Measurements from ENCODE around the gene KCNMA1. TPM values are rescaled to one million over a fixed set of nuclear protein-coding genes. Genes with fewer than 3 reads are reported as not detected.

The KCNMA1 gene
- total RNA-seq, 2 experiments from 2014 or later = 0.55 to 1.5 TPM

GRCh38 chr10:77509391-77509790 is 128.2 kb downstream of the KCNMA1 start:
- Mint-ChIP-seq H3K4me3 (no peak overlapping the region), H3K27ac (no peak overlapping the region), H3K9me3 (ENCODE audit: low read depth) (no peaks in the 10 kb centered on the region), H3K36me3 (no peaks in the 10 kb centered on the region), H3K4me1 (no peaks in the 10 kb centered on the region), H3K27me3 (peaks cover 14% of the 10 kb centered on the region)
- DNase-seq (no peak), ATAC-seq (no peak)
- CTCF ChIA-PET = no interaction called here

GRCh38 chr10:77507291-77507880 is 130.2 kb downstream of the KCNMA1 start:
- Mint-ChIP-seq H3K27ac (no peak overlapping the region), H3K36me3 (no peaks in the 10 kb centered on the region), H3K27me3 (peaks cover 17% of the 10 kb centered on the region), H3K4me1 (no peaks in the 10 kb centered on the region), H3K9me3 (ENCODE audit: low read depth) (no peaks in the 10 kb centered on the region), H3K4me3 (no peak overlapping the region)
- no peak for ATAC-seq
- CTCF ChIA-PET = interaction anchor here (0.7 kb wide), 1 partner anchor 215 kb away, joined by 3 read pairs; no protein-coding TSS in a partner anchor
- no peak for DNase-seq

GRCh38 chr10:77506517-77507200 is 130.9 kb downstream of the KCNMA1 start:
- CTCF ChIA-PET = no interaction called here
- H3K27me3 Mint-ChIP-seq = peaks cover 18% of the 10 kb centered on the region
- H3K9me3 Mint-ChIP-seq (ENCODE audit: low read depth) = no peaks in the 10 kb centered on the region
- H3K4me3 Mint-ChIP-seq = no peak overlapping the region
- ATAC-seq = no peak
- no peak overlapping the region for H3K27ac Mint-ChIP-seq
- H3K36me3 Mint-ChIP-seq = no peaks in the 10 kb centered on the region
- H3K4me1 Mint-ChIP-seq = no peaks in the 10 kb centered on the region
- DNase-seq = no peak

- peaks cover 3% of the 10 kb centered on the region for H3K4me1 Mint-ChIP-seq
- ATAC-seq (no peak), DNase-seq (no peak)
- CTCF ChIA-PET = no interaction called here
- H3K9me3 Mint-ChIP-seq (ENCODE audit: low read depth) = no peaks in the 10 kb centered on the region
- H3K27me3 Mint-ChIP-seq = peaks cover 18% of the 10 kb centered on the region
- no peak overlapping the region for H3K27ac Mint-ChIP-seq
- no peak overlapping the region for H3K4me3 Mint-ChIP-seq
- no peaks in the 10 kb centered on the region for H3K36me3 Mint-ChIP-seq
Observed at GRCh38 chr10:77505431-77506334, 131.9 kb downstream of the KCNMA1 start.

GRCh38 chr10:77504873-77505257 is 132.7 kb downstream of the KCNMA1 start:
- CTCF ChIA-PET = no interaction called here

DNA sequence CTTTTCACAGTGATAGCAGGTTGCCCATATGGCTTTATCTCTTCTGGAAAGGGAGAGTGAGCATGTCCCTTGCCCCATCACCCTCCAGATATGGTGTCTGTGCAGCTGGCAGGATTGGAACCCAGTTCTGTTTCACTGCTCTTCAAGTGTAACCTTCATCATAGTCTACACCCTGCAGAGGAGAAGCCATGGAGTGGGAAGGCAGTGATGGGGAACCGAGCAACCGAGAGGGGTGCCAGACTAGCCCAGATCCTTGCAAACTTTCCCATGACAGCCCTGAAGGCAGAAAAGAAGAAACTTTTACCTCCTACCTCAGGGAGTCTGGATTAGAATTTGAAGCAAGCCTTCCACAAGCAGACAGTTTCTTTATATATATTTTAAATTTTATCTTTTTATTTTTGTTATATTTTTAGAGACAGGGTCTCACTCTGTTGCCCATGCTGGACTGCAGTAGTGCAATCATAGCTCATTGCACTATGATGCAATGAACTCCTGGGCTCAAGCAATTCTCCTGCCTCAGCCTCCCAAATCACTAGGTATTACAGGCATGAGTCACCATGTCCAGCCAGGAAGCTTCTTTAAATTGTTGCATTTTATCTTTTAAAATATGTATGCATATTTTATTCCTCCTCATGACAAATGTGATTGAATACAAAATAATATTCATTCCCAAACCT is 133.3 kb downstream of the KCNMA1 start:
- Mint-ChIP-seq H3K4me1 (peaks cover 7% of the 10 kb centered on the region), H3K36me3 (no peaks in the 10 kb centered on the region), H3K4me3 (no peak overlapping the region), H3K27me3 (peaks cover 15% of the 10 kb centered on the region), H3K27ac (no peak overlapping the region), H3K9me3 (ENCODE audit: low read depth) (no peaks in the 10 kb centered on the region)
- no peak for DNase-seq
- ATAC-seq = no peak
- CTCF ChIA-PET = no interaction called here

More at GRCh38 chr10:77504873-77505257, 132.7 kb downstream of the KCNMA1 start:
- Mint-ChIP-seq H3K9me3 (ENCODE audit: low read depth) (no peaks in the 10 kb centered on the region), H3K4me1 (peaks cover 7% of the 10 kb centered on the region), H3K27ac (no peak overlapping the region), H3K4me3 (no peak overlapping the region), H3K36me3 (no peaks in the 10 kb centered on the region), H3K27me3 (peaks cover 15% of the 10 kb centered on the region)
- no peak for ATAC-seq
- DNase-seq = no peak

DNA sequence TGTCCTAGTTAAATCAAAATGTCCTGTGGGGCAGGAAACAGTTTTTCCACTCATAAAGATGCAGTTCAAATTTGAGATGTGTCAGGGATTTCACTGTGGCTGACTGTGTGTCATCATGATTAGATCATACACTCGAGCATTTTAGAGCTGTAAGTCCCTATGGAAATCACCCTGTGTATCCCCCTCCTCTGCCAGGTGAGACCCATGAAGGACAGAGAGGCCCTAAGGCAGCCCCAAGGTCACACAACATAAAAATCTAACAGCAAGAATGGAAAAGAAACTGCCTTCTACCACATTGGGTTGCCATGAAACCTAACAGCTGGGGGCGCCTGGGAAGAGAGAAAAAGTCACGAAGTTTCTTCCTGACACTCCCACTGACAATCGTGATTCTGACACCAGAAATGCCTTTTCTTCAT is 135.8 kb downstream of the KCNMA1 start:
- no peaks in the 10 kb centered on the region for H3K9me3 Mint-ChIP-seq (ENCODE audit: low read depth)

GRCh38 chr10:77501152-77501845 is 136.3 kb downstream of the KCNMA1 start:
- no peak overlapping the region for H3K27ac Mint-ChIP-seq
- no peak overlapping the region for H3K4me3 Mint-ChIP-seq
- DNase-seq (no peak), ATAC-seq (no peak)
- H3K4me1 Mint-ChIP-seq = peaks cover 7% of the 10 kb centered on the region
- no peaks in the 10 kb centered on the region for H3K36me3 Mint-ChIP-seq
- no peaks in the 10 kb centered on the region for H3K9me3 Mint-ChIP-seq (ENCODE audit: low read depth)
- CTCF ChIA-PET = no interaction called here
- H3K27me3 Mint-ChIP-seq = peaks cover 10% of the 10 kb centered on the region

More for the DNA sequence above, 135.8 kb downstream of the KCNMA1 start:
- ATAC-seq (no peak), DNase-seq (no peak)
- Mint-ChIP-seq H3K27me3 (peaks cover 14% of the 10 kb centered on the region), H3K4me3 (no peak overlapping the region), H3K36me3 (no peaks in the 10 kb centered on the region), H3K27ac (no peak overlapping the region), H3K4me1 (peaks cover 7% of the 10 kb centered on the region)
- CTCF ChIA-PET = no interaction called here

DNA sequence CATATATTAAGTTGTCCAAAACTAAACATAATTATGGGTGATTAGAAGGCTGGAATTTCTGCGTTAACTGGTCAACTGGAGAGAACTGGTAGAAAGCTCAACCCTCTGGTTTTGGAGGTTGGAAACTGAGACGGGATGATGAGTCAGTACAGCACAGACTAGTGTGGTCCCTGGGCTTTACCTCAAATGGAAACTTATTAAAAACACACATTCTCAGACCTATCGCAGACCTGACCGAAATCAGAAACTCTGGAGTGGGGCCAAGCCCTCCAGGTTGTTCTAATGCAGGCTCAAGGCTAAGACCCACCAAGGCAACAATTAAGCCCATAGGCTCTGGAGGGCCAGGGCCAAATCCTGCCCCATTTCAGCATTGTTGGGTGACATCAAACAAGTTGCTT is 136.9 kb downstream of the KCNMA1 start:
- Mint-ChIP-seq H3K4me3 (no peak overlapping the region), H3K27ac (no peak overlapping the region), H3K9me3 (ENCODE audit: low read depth) (no peaks in the 10 kb centered on the region), H3K27me3 (peaks cover 8% of the 10 kb centered on the region), H3K4me1 (peaks cover 7% of the 10 kb centered on the region), H3K36me3 (no peaks in the 10 kb centered on the region)
- CTCF ChIA-PET = no interaction called here
- DNase-seq = no peak
- peak; percentile 64 for ATAC-seq

DNA sequence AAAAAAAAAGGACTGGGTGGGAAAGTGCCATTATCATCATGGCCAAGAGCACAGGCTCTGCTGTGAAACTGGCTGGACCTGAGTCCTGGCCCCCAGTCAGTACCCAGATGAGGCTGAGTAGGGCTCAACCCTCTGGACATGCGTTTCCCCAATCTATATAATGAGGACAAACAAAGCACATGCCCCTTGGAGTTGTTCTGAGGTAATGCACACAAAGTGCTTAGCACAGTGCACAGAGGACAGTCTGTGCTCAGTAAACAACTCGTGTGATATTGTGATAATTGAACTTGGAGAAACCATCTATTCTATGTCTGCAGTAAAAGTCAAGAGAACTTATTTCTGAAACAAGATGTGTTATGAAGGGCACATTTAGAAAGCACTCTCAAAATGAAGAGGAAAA is 138.8 kb downstream of the KCNMA1 start:
- Mint-ChIP-seq H3K27me3 (peaks cover 8% of the 10 kb centered on the region), H3K4me1 (peaks cover 7% of the 10 kb centered on the region), H3K36me3 (no peaks in the 10 kb centered on the region), H3K27ac (no peak overlapping the region), H3K9me3 (ENCODE audit: low read depth) (no peaks in the 10 kb centered on the region), H3K4me3 (no peak overlapping the region)
- CTCF ChIA-PET = no interaction called here
- ATAC-seq = no peak
- no peak for DNase-seq

DNA sequence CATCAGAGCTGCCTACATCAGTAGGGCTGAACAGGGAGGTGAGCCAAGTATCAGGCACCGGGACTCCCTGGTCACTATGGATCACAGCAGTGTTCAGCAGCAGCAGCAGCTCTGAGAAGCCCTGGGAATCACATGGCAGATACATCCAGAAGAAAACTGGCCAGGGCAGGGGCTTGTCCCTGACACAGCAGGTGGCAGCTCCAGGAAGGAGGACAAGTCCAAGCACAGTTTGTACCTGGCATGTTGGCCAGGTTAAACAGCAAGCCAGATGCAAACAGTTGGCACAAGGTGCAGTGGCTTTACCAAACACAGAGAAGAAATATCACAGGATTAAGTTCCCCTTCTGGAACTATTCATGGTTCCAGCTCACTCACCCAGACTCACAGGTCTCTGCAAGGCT is 139.4 kb downstream of the KCNMA1 start:
- Mint-ChIP-seq H3K9me3 (ENCODE audit: low read depth) (no peaks in the 10 kb centered on the region), H3K27ac (no peak overlapping the region), H3K4me1 (peaks cover 7% of the 10 kb centered on the region), H3K36me3 (no peaks in the 10 kb centered on the region), H3K4me3 (no peak overlapping the region), H3K27me3 (peaks cover 8% of the 10 kb centered on the region)
- CTCF ChIA-PET = no interaction called here
- DNase-seq (no peak), ATAC-seq (no peak)

DNA sequence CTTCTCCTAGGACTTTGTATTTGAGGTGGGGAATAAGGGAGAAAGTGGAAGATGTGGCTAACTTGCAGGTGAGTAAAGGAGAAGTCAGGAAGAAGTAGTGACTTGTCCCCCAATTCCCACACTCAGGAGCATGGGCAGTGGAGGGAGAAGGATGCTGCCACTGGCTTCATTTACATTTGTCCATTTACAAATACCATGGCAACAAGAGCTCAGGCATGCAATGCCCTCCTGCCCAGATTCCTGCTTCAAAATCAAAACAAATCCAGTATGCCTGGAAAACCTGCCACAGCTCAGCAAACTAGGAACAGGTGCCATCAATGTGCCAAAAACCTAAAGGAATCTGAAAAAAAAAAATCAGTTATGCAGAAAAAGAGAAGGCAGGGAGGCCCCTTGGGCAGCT is 139.9 kb downstream of the KCNMA1 start:
- H3K4me3 Mint-ChIP-seq = no peak overlapping the region
- DNase-seq = no peak
- H3K36me3 Mint-ChIP-seq = no peaks in the 10 kb centered on the region
- H3K27me3 Mint-ChIP-seq = peaks cover 8% of the 10 kb centered on the region
- no peaks in the 10 kb centered on the region for H3K9me3 Mint-ChIP-seq (ENCODE audit: low read depth)
- H3K4me1 Mint-ChIP-seq = peaks cover 7% of the 10 kb centered on the region
- ATAC-seq = no peak
- no peak overlapping the region for H3K27ac Mint-ChIP-seq
- CTCF ChIA-PET = no interaction called here

- CTCF ChIA-PET = no interaction called here
- DNase-seq (no peak), ATAC-seq (no peak)
- Mint-ChIP-seq H3K27me3 (peaks cover 4% of the 10 kb centered on the region), H3K4me1 (peaks cover 7% of the 10 kb centered on the region), H3K27ac (no peak overlapping the region), H3K36me3 (no peaks in the 10 kb centered on the region), H3K4me3 (no peak overlapping the region), H3K9me3 (ENCODE audit: low read depth) (no peaks in the 10 kb centered on the region)
Observed at GRCh38 chr10:77496941-77497420, 140.6 kb downstream of the KCNMA1 start.
